Measurements from ENCODE around the gene ANKRD27.

GRCh38 chr19:32653599-32653915, 21.4 kb downstream of the ANKRD27 start:
- TF ChIP-seq POLR2AphosphoS5 (IDR thresholded peaks at IDR 0.05) = no peak
- no peak for TF ChIP-seq POLR2A (IDR thresholded peaks at IDR 0.05)
- TF ChIP-seq, protein P1, sequence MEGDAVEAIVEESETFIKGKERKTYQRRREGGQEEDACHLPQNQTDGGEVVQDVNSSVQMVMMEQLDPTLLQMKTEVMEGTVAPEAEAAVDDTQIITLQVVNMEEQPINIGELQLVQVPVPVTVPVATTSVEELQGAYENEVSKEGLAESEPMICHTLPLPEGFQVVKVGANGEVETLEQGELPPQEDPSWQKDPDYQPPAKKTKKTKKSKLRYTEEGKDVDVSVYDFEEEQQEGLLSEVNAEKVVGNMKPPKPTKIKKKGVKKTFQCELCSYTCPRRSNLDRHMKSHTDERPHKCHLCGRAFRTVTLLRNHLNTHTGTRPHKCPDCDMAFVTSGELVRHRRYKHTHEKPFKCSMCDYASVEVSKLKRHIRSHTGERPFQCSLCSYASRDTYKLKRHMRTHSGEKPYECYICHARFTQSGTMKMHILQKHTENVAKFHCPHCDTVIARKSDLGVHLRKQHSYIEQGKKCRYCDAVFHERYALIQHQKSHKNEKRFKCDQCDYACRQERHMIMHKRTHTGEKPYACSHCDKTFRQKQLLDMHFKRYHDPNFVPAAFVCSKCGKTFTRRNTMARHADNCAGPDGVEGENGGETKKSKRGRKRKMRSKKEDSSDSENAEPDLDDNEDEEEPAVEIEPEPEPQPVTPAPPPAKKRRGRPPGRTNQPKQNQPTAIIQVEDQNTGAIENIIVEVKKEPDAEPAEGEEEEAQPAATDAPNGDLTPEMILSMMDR (IDR thresholded peaks at IDR 0.05) = no peak
- no peak for TF ChIP-seq EP300 (IDR thresholded peaks at IDR 0.05)

All from suprapubic skin (tissue), 4 donors.